Panc1 (cell line): ENCODE data around the gene BRCA2. TPM values are rescaled to one million over a fixed set of nuclear protein-coding genes. Genes with fewer than 3 reads are reported as not detected.

Experiments used
- ATAC-seq: fragments of 200-7000 bp; cut with Tn5 transposase; 2 replicates; pipeline ENCODE4 v1.9.1; 2020; ENCODE audit warnings: mild to moderate bottlenecking, moderate library complexity
- BruUV-seq: library from RNA; stranded (reverse); fragments of 400-500 nt; replicated peaks from 2 replicates; lab custom pipeline; 2021; lab: Mats Ljungman, UMichigan
- CTCF ChIA-PET: fragments of 300-600 bp; sonication (Branson Sonifier 250); formaldehyde crosslinking; loops from one replicate; lab custom pipeline; 2022; ENCODE audit warnings: antibody characterized with exemption; lab: Charles Lee
- POLR2A ChIA-PET: fragments of 300-600 bp; sonication (Branson Sonifier 250); formaldehyde crosslinking; loops from one replicate; lab custom pipeline; 2022; ENCODE audit warnings: antibody characterized with exemption; lab: Charles Lee
- DNase-seq: peaks from one replicate; pipeline ENCODE4 v3.0.0-alpha.2; 2010; ENCODE audit warnings: low read depth, low spot score
- H3K27ac ChIP-seq: 2 replicates; pipeline ENCODE4 v1.5.1; 2011; ENCODE audit warnings: mild to moderate bottlenecking, low read length, inconsistent platforms
- H3K27me3 ChIP-seq: fragments of 200-500 bp; sonication (Bioruptor generic); 2 replicates; pipeline ENCODE4 v1.6.0; 2014; ENCODE audit warnings: low read length, inconsistent platforms; ENCODE audit not compliant: control insufficient read depth, insufficient read depth
- H3K36me3 ChIP-seq: fragments of 200-500 bp; sonication (Bioruptor generic); 2 replicates; pipeline ENCODE4 v1.5.1; 2014; ENCODE audit warnings: inconsistent platforms, mild to moderate bottlenecking, low read length, moderate library complexity; ENCODE audit not compliant: control insufficient read depth, insufficient read depth
- H3K4me1 ChIP-seq: 2 replicates; pipeline ENCODE4 v1.5.1; 2011; ENCODE audit warnings: inconsistent platforms, mild to moderate bottlenecking, low read length, moderate library complexity; ENCODE audit not compliant: control insufficient read depth, insufficient read depth
- H3K4me3 ChIP-seq, 2 experiments: 2 replicates each; pipeline ENCODE4 v1.5.1; 2011 to 2012; ENCODE audit warnings: low read depth in 2 of 2, low read length in 2 of 2, mild to moderate bottlenecking in 2 of 2, inconsistent platforms in 1 of 2, moderate library complexity in 1 of 2
- H3K9me3 ChIP-seq: fragments of 200-500 bp; sonication (Bioruptor generic); 2 replicates; pipeline ENCODE4 v1.5.1; 2014; ENCODE audit warnings: low read depth, mild to moderate bottlenecking, inconsistent platforms, low read length, moderate library complexity; ENCODE audit not compliant: control insufficient read depth, insufficient read depth
- CTCF ChIP-seq: fragments of 450-650 bp; IDR thresholded peaks from 2 replicates; pipeline ENCODE4 v1.5.1; 2017; ENCODE audit warnings: mild to moderate bottlenecking
- POLR2AphosphoS5 ChIP-seq: IDR thresholded peaks from 2 replicates; pipeline ENCODE4 v1.6.1; 2012; ENCODE audit warnings: mild to moderate bottlenecking, low read depth, low read length, moderate library complexity
- REST ChIP-seq, 2 experiments: IDR thresholded peaks; 2 replicates each; pipeline ENCODE4 v1.6.1; 2011 to 2012; ENCODE audit warnings: low read depth in 2 of 2, control low read depth in 1 of 2, low read length in 1 of 2, mild to moderate bottlenecking in 1 of 2, moderate library complexity in 1 of 2; ENCODE audit not compliant: insufficient read depth in 1 of 2
- SIN3A ChIP-seq: IDR thresholded peaks from 2 replicates; pipeline ENCODE4 v1.6.1; 2012; ENCODE audit warnings: low read depth, mild to moderate bottlenecking, low read length, moderate library complexity, borderline replicate concordance; ENCODE audit not compliant: insufficient read depth
- TCF7L2 ChIP-seq: IDR thresholded peaks from 2 replicates; pipeline ENCODE4 v1.6.1; 2011; ENCODE audit warnings: mild to moderate bottlenecking, low read depth, low read length, inconsistent platforms
- in situ Hi-C: cut with HindIII; loops from 2 replicates; pipeline ENCODE4 v1.10.0; 2016; ENCODE audit warnings: low sequenced_read_pairs, low pct_unique_long_range_greater_than_20kb
- intact Hi-C: fragments of 100-400 bp; cut with micrococcal nuclease; formaldehyde crosslinking; loops from one replicate; pipeline ENCODE4 v1.10.0; 2022; ENCODE audit not compliant: unreplicated experiment
- total RNA-seq: library from RNA; stranded (reverse); gene quantifications from one replicate; pipeline ENCODE4 v1.2.1, GENCODE V29; 2021; ENCODE audit not compliant: unreplicated experiment

Gene BRCA2
- total RNA-seq, 1 experiment from 2014 or later, result 8.4 TPM

- Histone ChIP-seq H3K36me3 (no peaks in the 10 kb centered on the region), H3K27me3 (no peaks in the 10 kb centered on the region), H3K4me3 (no peak overlapping the region), H3K4me1 (peaks cover 11% of the 10 kb centered on the region; the same call in 1 of the 2 replicates), H3K9me3 (no peaks in the 10 kb centered on the region), H3K27ac (no peak overlapping the region)
- no TSS peak for BruUV-seq
- intact Hi-C loops (no loop called here), in situ Hi-C loops (no loop called here)
- ChIA-PET POLR2A (no interaction called here), CTCF (no interaction called here)
- no peak for DNase-seq
- TF ChIP-seq CTCF (no peak), POLR2AphosphoS5 (no peak), TCF7L2 (no peak)
- no peak for ATAC-seq
These were observed 33.1 kb upstream of the BRCA2 start for GRCh38 chr13:32282096-32282711.

- DNase-seq, result no peak
- Histone ChIP-seq H3K27ac (no peak overlapping the region), H3K9me3 (no peaks in the 10 kb centered on the region)
These were observed 30.2 kb upstream of the BRCA2 start for GRCh38 chr13:32284927-32285632.

More at GRCh38 chr13:32284927-32285632, 30.2 kb upstream of the BRCA2 start:
- no TSS peak for BruUV-seq
- in situ Hi-C loops, result no loop called here
- ATAC-seq, result no peak
- H3K4me1 ChIP-seq, result peaks cover 11% of the 10 kb centered on the region; the same call in 1 of the 2 replicates
- intact Hi-C loops, result no loop called here
- TF ChIP-seq TCF7L2 (no peak), CTCF (no peak), REST (IDR thresholded peaks at IDR 0.05; ENCODE audit: insufficient read depth in 1 of 2, low read depth in 2 of 2, low read length in 1 of 2) (no peak), POLR2AphosphoS5 (no peak), SIN3A (no peak)
- no peaks in the 10 kb centered on the region for H3K27me3 ChIP-seq
- ChIA-PET CTCF (no interaction called here), POLR2A (no interaction called here)
- no peak overlapping the region for H3K4me3 ChIP-seq
- H3K36me3 ChIP-seq, result no peaks in the 10 kb centered on the region
